Left lung (tissue), 10 donors: ENCODE data around the gene DOCK8. TPM values are rescaled to one million over a fixed set of nuclear protein-coding genes. Genes with fewer than 3 reads are reported as not detected.
"Not testable (repeated sequence)": the region's sequence is repeated elsewhere in the genome, so short reads cannot be mapped to it uniquely, and the experiment has no call there.

Experiments
- ATAC-seq: fragments of 200-7000 bp; cut with Tn5 transposase; one replicate; pipeline ENCODE4 v1.9.1; 2020; ENCODE audit warnings: moderate library complexity
- DNase-seq, 4 donors: peaks; one replicate each; pipeline ENCODE4 v3.0.0-alpha.2; 2013 to 2020
- H3K27ac ChIP-seq, 2 donors: fragments of 200-600 bp; sonication (generic) in 1 of 2; one replicate each; pipeline versions ENCODE4 v1.5.0 to v1.8.0; 2020 to 2021
- H3K27me3 ChIP-seq, 2 donors: fragments of 200-600 bp; sonication (generic) in 1 of 2; one replicate each; pipeline versions ENCODE4 v1.5.0 to v1.8.0; 2020 to 2021
- H3K36me3 ChIP-seq, 2 donors: fragments of 200-600 bp; sonication (generic) in 1 of 2; one replicate each; pipeline versions ENCODE4 v1.5.0 to v1.8.0; 2020 to 2021
- H3K4me1 ChIP-seq, 2 donors: fragments of 200-600 bp; one replicate each; pipeline ENCODE4 v1.8.0; 2021
- H3K4me3 ChIP-seq, 2 donors: fragments of 200-600 bp; sonication (generic) in 1 of 2; one replicate each; pipeline versions ENCODE4 v1.5.0 to v1.8.0; 2020 to 2021; ENCODE audit warnings: mild to moderate bottlenecking in 1 of 2
- H3K9me3 ChIP-seq, 2 donors: fragments of 200-600 bp; sonication (generic) in 1 of 2; one replicate each; pipeline versions ENCODE4 v1.5.0 to v1.8.0; 2020 to 2021
- intact Hi-C, 2 donors: fragments of 100-400 bp; cut with DNase I; formaldehyde crosslinking; loops; one replicate each; pipeline versions ENCODE4 v1.11.2 to v1.14.2; 2022
- polyA plus RNA-seq, 6 donors: library from polyadenylated mRNA; unstranded; fragments of 120-200 nt; gene quantifications; one replicate each; pipeline ENCODE4 v1.2.1, GENCODE V29; 2013; ENCODE audit not compliant: insufficient read length in 6 of 6
- total RNA-seq, 2 donors: library from RNA; stranded (reverse); fragmentation: NEBNext Ultra II Directional; extraction: Animal tissue kit (Norgen Biotek cat#: 25700); gene quantifications; one replicate each; pipeline ENCODE4 v1.2.1, GENCODE V29; 2021
- TF ChIP-seq, protein P1 (sequence below), 2 donors: fragments of 200-600 bp; sonication (generic) in 1 of 2; IDR thresholded peaks; one replicate each; pipeline versions ENCODE4 v1.5.0 to v1.8.0; 2021; ENCODE audit warnings: antibody characterized with exemption in 2 of 2
- donor health status: DM: no; HTN: yes; CAD: no.
- donor health status: DM: no; HTN: no; CAD: no.

The DOCK8 gene
- total and polyA plus RNA-seq, 8 donors = 5.9 to 95.9 (median 8.5) TPM

DNA sequence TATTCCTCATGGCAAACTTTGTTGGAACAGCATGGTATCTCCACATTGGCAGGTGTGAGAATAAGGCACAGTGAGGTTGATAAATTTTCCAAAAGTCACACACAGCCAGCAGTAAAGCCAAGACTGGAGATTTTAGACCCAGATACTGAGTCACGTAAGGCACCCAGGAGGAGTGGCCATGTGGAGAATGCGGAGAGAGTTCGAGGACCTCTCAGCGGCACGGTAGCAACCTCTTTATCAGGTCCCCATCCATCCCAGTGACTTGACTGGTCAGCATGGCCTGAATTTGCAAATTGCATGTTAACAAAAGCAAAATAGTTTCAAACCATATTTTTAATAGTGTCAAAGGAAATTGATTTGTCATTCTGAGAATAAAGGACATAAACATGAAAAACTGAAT lies 183.4 kb downstream of the DOCK8 start:
- intact Hi-C loops = no loop called here
- TF ChIP-seq, protein P1, sequence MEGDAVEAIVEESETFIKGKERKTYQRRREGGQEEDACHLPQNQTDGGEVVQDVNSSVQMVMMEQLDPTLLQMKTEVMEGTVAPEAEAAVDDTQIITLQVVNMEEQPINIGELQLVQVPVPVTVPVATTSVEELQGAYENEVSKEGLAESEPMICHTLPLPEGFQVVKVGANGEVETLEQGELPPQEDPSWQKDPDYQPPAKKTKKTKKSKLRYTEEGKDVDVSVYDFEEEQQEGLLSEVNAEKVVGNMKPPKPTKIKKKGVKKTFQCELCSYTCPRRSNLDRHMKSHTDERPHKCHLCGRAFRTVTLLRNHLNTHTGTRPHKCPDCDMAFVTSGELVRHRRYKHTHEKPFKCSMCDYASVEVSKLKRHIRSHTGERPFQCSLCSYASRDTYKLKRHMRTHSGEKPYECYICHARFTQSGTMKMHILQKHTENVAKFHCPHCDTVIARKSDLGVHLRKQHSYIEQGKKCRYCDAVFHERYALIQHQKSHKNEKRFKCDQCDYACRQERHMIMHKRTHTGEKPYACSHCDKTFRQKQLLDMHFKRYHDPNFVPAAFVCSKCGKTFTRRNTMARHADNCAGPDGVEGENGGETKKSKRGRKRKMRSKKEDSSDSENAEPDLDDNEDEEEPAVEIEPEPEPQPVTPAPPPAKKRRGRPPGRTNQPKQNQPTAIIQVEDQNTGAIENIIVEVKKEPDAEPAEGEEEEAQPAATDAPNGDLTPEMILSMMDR (IDR thresholded peaks at IDR 0.05) = no peak
- Histone ChIP-seq H3K27ac (no peak overlapping the region), H3K27me3 (no peaks in the 10 kb centered on the region), H3K4me3 (no peak overlapping the region), H3K4me1 (no peaks in the 10 kb centered on the region), H3K9me3 (no peaks in the 10 kb centered on the region), H3K36me3 (peaks cover 0 to 85% of the 10 kb centered on the region in 2 donors)
- ATAC-seq (peak; percentile 68), DNase-seq (no peak)

DNA sequence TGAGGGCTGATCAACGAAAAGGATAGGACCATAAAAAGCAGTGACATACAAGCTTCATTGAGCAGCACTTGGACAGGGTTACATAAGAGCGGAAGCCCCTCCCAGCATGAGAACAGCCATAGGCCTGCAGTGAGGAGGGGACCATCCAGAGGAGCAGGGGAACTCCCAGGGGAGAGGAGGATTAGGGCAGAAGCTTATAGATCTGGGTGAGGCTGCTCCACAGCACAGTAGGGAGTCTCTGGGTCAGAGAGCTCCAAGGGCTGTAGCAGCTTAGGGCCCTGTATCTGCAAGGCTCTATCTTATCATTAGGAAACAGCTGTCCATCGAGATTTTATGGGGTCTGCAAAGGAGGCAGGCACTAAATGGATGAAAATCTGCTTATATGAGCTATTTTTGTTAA lies 186.6 kb downstream of the DOCK8 start:
- DNase-seq = no peak
- no peaks in the 10 kb centered on the region for H3K4me1 ChIP-seq

DNA sequence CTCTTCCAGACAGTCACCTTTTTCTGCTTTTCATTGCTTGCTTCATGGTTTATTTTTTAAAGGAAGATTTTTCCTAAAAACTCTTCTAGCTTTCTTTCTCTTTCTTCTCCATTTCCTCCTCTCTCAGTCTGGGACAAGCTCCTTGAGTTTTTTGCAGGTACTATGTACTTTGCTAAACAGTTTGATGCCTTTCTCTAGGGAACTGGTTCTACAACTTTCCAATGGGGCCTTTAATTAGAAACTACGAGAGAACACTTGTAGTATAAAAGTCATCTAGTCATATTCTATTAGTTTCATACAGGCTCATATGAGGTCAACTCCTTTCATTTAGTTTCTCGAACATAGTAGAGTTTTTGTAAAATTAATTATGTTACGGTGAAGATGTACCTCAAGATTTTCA lies 189.6 kb downstream of the DOCK8 start:
- intact Hi-C loops = no loop called here
- H3K4me3 ChIP-seq = no peak overlapping the region
- no peaks in the 10 kb centered on the region for H3K27me3 ChIP-seq
- H3K4me1 ChIP-seq = no peaks in the 10 kb centered on the region
- H3K27ac ChIP-seq = peak overlapping the region in 1 of 2 donors; percentile 72
- peak; percentile 91 for ATAC-seq
- peak in 1 of 4 donors; percentile 43 for DNase-seq
- peaks cover 0 to 81% of the 10 kb centered on the region in 2 donors for H3K36me3 ChIP-seq
- H3K9me3 ChIP-seq = no peaks in the 10 kb centered on the region
- TF ChIP-seq, protein P1 (IDR thresholded peaks at IDR 0.05) = no peak

More for the DNA sequence above, 186.6 kb downstream of the DOCK8 start:
- H3K27me3 ChIP-seq = no peaks in the 10 kb centered on the region
- intact Hi-C loops = no loop called here
- no peak for ATAC-seq
- H3K36me3 ChIP-seq = peaks cover 0 to 81% of the 10 kb centered on the region in 2 donors
- TF ChIP-seq, protein P1 (IDR thresholded peaks at IDR 0.05) = no peak
- no peak overlapping the region for H3K27ac ChIP-seq
- no peak overlapping the region for H3K4me3 ChIP-seq
- no peaks in the 10 kb centered on the region for H3K9me3 ChIP-seq

DNA sequence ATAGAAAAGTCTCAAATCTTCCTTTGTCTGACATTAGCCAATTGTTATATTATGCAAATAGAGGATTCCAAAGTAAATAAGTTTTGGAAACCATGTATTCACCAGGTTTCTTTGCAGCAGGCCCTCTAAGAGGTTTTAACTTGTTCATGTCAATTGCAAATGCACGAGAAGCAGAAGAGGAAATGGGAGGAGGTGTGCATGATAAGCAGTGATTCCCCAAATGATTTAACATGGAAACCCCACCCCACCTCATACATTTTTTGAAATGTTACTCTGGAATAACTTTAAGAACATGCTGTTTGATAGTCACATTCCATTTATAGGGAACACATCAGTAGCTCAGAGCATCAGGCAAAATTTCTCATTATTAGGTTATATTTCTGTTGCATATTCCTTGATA lies 190.7 kb downstream of the DOCK8 start:
- no peak for DNase-seq
- no peak for ATAC-seq
- H3K36me3 ChIP-seq = peaks cover 0 to 84% of the 10 kb centered on the region in 2 donors

DNA sequence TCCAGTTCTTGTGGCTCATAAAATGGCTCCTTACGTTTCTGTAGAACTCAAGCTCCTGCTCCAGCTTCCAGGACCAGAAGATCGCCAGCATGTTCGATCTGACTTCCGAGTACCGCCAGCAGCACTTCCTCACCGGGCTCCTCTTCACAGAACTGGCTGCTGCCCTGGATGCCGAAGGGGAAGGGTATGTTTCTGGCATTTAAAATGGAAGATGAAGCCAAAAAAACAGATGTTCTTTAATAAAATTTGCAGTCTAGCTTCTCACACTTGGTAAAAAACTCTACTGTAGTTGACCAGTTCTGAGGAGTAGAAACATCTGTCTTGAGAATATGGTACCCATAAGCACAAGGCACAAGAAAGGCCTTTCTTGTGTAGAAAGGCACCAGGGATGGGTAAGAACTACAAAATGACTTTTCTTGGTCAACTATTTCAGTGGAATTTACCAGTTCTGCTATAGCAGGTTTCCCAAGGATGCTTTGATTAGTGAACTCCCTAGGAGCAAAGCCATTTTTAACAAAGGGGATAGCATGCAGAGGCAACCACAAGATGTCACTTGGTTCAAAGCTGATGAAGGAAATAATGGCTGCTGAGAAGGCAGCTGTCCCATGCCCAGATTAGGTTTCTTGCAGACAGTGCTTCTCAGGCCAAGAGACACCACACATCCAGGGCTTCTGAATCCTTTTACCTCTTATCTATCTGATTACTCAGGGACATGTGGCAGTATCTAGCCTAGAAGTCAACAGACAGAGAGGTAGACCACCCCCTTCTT lies 192.4 kb downstream of the DOCK8 start:
- no peaks in the 10 kb centered on the region for H3K4me1 ChIP-seq
- peaks cover 0 to 72% of the 10 kb centered on the region in 2 donors for H3K36me3 ChIP-seq
- no peaks in the 10 kb centered on the region for H3K27me3 ChIP-seq
- TF ChIP-seq, protein P1 (IDR thresholded peaks at IDR 0.05) = no peak
- H3K4me3 ChIP-seq = no peak overlapping the region
- intact Hi-C loops = no loop called here
- no peaks in the 10 kb centered on the region for H3K9me3 ChIP-seq
- DNase-seq (peak in 1 of 4 donors; percentile 21), ATAC-seq (no peak)
- H3K27ac ChIP-seq = no peak overlapping the region

More for the DNA sequence above, 190.7 kb downstream of the DOCK8 start:
- Histone ChIP-seq H3K4me1 (no peaks in the 10 kb centered on the region), H3K4me3 (no peak overlapping the region), H3K9me3 (no peaks in the 10 kb centered on the region), H3K27ac (no peak overlapping the region), H3K27me3 (no peaks in the 10 kb centered on the region)
- TF ChIP-seq, protein P1 (IDR thresholded peaks at IDR 0.05) = no peak
- intact Hi-C loops = no loop called here

DNA sequence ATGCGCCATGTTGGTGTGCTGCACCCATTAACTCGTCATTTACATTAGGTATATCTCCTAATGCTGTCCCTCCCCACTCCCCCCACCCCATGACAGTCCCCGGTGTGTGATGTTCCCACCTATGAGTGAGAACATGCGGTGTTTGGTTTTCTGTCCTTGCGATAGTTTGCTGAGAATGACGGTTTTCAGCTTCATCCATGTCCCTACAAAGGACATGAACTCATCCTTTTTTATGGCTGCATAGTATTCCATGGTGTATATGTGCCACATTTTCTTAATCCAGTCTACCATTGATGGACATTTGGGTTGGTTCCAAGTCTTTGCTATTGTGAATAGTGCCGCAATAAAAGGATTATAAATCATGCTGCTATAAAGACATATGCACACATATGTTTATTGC lies 195.0 kb downstream of the DOCK8 start:
- H3K4me3 ChIP-seq, H3K9me3 ChIP-seq, H3K27me3 ChIP-seq, H3K4me1 ChIP-seq, H3K27ac ChIP-seq, DNase-seq, ATAC-seq, intact Hi-C loops: not testable (repeated sequence)
- H3K36me3 ChIP-seq = peaks cover 0 to 56% of the 10 kb centered on the region in 2 donors
